WTC11 (cell line): ENCODE data around the gene TTLL12. TPM values are rescaled to one million over a fixed set of nuclear protein-coding genes. Genes with fewer than 3 reads are reported as not detected.

ENCODE experiments used
- ATAC-seq: fragments of 200-7000 bp; cut with Tn5 transposase; 2 replicates; pipeline ENCODE4 v1.10.0; 2021; ENCODE audit warnings: mild to moderate bottlenecking, moderate library complexity
- CTCF ChIA-PET: fragments of 300-600 bp; sonication (Branson Sonifier 250); formaldehyde crosslinking; loops from one replicate; lab custom pipeline; 2021; ENCODE audit warnings: antibody characterized with exemption; lab: Charles Lee
- POLR2A ChIA-PET: fragments of 350-600 bp; sonication (Branson Sonifier 250); formaldehyde crosslinking; loops from one replicate; lab custom pipeline; 2021; ENCODE audit warnings: antibody characterized with exemption; lab: Charles Lee
- DNase-seq: peaks from one replicate; pipeline ENCODE4 v3.0.0; 2021; ENCODE audit warnings: low spot score
- H3K27ac Mint-ChIP-seq: 2 replicates; pipeline ENCODE4 v1.8.0; 2021; ENCODE audit warnings: mixed read lengths
- H3K27me3 Mint-ChIP-seq: 2 replicates; pipeline ENCODE4 v1.8.0; 2021; ENCODE audit warnings: low read depth, mild to moderate bottlenecking, moderate library complexity, mixed read lengths
- H3K36me3 Mint-ChIP-seq: 2 replicates; pipeline ENCODE4 v1.8.0; 2021; ENCODE audit warnings: mixed read lengths
- H3K4me1 Mint-ChIP-seq: 2 replicates; pipeline ENCODE4 v1.8.0; 2022; ENCODE audit warnings: mixed read lengths
- H3K4me3 Mint-ChIP-seq: 2 replicates; pipeline ENCODE4 v1.8.0; 2021; ENCODE audit warnings: mild to moderate bottlenecking, moderate library complexity, mixed read lengths
- H3K9me3 Mint-ChIP-seq: 2 replicates; pipeline ENCODE4 v1.8.0; 2021; ENCODE audit warnings: mixed read lengths
- ATF3 ChIP-seq: sonication (generic); formaldehyde crosslinking; conservative IDR thresholded peaks from 2 replicates; pipeline ENCODE4 v1.8.1; 2022; ENCODE audit warnings: mild to moderate bottlenecking, missing genetic modification reagents
- EMX1 ChIP-seq: fragments of 250-450 bp; sonication (Bioruptor Pico); IDR thresholded peaks from 2 replicates; pipeline ENCODE4 v1.8.0; 2021; ENCODE audit warnings: mild to moderate bottlenecking
- ETV6 ChIP-seq: sonication (generic); formaldehyde crosslinking; IDR thresholded peaks from 2 replicates; pipeline ENCODE4 v1.8.1; 2022; ENCODE audit warnings: mild to moderate bottlenecking, missing genetic modification reagents
- IRF2 ChIP-seq: sonication (generic); formaldehyde crosslinking; IDR thresholded peaks from 2 replicates; pipeline ENCODE4 v1.8.0; 2022; ENCODE audit warnings: low read depth, missing genetic modification reagents, borderline replicate concordance
- MAX ChIP-seq: sonication (generic); formaldehyde crosslinking; IDR thresholded peaks from 2 replicates; pipeline ENCODE4 v1.8.0; 2022; ENCODE audit warnings: mild to moderate bottlenecking, missing genetic modification reagents
- NFE2L1 ChIP-seq: sonication (generic); formaldehyde crosslinking; IDR thresholded peaks from 2 replicates; pipeline ENCODE4 v1.8.1; 2023; ENCODE audit warnings: missing genetic modification reagents
- NR2C2 ChIP-seq: sonication (generic); formaldehyde crosslinking; IDR thresholded peaks from 2 replicates; pipeline ENCODE4 v1.8.0; 2022; ENCODE audit warnings: mild to moderate bottlenecking, missing genetic modification reagents
- SP1 ChIP-seq: sonication (generic); formaldehyde crosslinking; conservative IDR thresholded peaks from 2 replicates; pipeline ENCODE4 v1.8.1; 2022; ENCODE audit warnings: missing genetic modification reagents
- TP53 ChIP-seq: sonication (generic); formaldehyde crosslinking; IDR thresholded peaks from 2 replicates; pipeline ENCODE4 v1.8.1; 2023; ENCODE audit warnings: mild to moderate bottlenecking, missing genetic modification reagents
- ZBTB21 ChIP-seq: sonication (generic); formaldehyde crosslinking; IDR thresholded peaks from 2 replicates; pipeline ENCODE4 v1.8.1; 2023; ENCODE audit warnings: mild to moderate bottlenecking, missing genetic modification reagents, borderline replicate concordance
- ZNF317 ChIP-seq: sonication (generic); formaldehyde crosslinking; IDR thresholded peaks from 2 replicates; pipeline ENCODE4 v1.8.1; 2023; ENCODE audit warnings: low read depth, mild to moderate bottlenecking, moderate library complexity, missing genetic modification reagents, borderline replicate concordance
- ZNF396 ChIP-seq: fragments of 250-450 bp; sonication (Bioruptor Pico); IDR thresholded peaks from 2 replicates; pipeline ENCODE4 v1.8.0; 2021; ENCODE audit warnings: mild to moderate bottlenecking, moderate library complexity, borderline replicate concordance
- total RNA-seq: library from RNA; stranded (reverse); gene quantifications from 3 replicates; pipeline ENCODE4 v1.2.3, GENCODE V29; 2021
- TF ChIP-seq, protein P1 (sequence below): sonication (generic); formaldehyde crosslinking; IDR thresholded peaks from 2 replicates; pipeline ENCODE4 v1.8.1; 2023; ENCODE audit warnings: mild to moderate bottlenecking, moderate library complexity, missing genetic modification reagents
- TF ChIP-seq, protein P2 (sequence below): sonication (generic); formaldehyde crosslinking; IDR thresholded peaks from 2 replicates; pipeline ENCODE4 v1.8.0; 2022; ENCODE audit warnings: mild to moderate bottlenecking, missing genetic modification reagents
- TF ChIP-seq, protein P3 (sequence below): fragments of 250-450 bp; sonication (Bioruptor Pico); IDR thresholded peaks from 2 replicates; pipeline ENCODE4 v1.8.0; 2021; ENCODE audit warnings: mild to moderate bottlenecking
- TF ChIP-seq, protein P4 (sequence below): sonication (generic); formaldehyde crosslinking; IDR thresholded peaks from 2 replicates; pipeline ENCODE4 v1.8.1; 2022; ENCODE audit warnings: low read depth, mild to moderate bottlenecking, moderate library complexity, missing genetic modification reagents, borderline replicate concordance
- TF ChIP-seq, protein P5 (sequence below): fragments of 250-450 bp; sonication (Bioruptor Pico); IDR thresholded peaks from 2 replicates; pipeline ENCODE4 v1.9.0; 2021; ENCODE audit warnings: mild to moderate bottlenecking, borderline replicate concordance

Gene TTLL12
- total RNA-seq, 1 experiment from 2014 or later, result 134 TPM

GRCh38 chr22:43186272-43187170, at the start of gene TTLL12 (continued):
- TF ChIP-seq SP1 (CRISPR knock-in tag), result 0 out of 2 replicates have a peak, but pooled peaks have one; percentile 37

DNA sequence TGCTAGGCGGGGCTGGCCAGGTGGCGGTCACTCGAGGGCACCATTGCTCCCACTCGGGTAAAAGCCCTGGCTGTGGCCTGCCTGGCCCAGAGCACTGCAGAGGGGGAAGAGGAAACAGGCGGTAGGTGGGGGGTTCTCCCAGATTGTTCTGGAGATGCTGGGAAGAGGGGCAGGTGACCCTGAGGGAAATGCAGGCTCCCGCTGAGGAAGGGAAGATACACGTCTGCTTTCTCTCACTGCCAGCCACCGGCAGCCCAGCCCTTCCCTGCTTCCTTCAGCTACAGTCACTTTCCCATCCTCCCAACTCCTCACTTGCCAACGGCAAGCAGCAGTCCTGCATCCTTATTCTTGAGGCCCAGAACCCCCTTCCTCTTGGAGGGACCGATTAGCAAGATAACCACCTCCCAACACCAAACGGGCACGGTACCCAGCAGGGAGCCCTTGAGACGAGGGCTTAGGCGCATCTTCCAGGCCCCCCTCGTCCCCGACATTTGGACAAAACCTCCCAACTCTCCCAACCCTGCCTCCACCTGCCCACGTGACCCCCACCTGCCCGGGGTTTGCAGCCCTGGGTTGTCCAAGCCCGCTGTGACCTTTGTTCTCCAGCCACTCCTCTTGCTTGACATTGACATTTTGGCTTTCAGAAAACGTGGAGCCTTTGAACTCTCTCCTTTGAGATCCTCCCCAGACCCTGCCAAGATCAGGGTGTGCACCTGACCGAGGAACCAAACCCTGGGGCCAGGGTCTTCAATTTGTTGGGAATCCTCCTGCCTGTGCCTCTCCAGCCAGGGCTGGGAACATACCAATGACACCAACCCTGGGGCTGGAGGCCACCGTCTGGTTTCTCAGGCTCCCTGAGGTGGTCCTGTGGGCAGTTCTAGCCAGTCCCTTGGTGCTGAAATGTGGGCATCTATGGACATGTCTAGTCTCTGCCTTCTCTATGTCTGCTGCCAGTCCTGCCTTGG, 48.8 kb upstream of the TTLL12 start:
- H3K9me3 Mint-ChIP-seq, result no peaks in the 10 kb centered on the region
- CTCF ChIA-PET, result interaction anchor here (0.6 to 10.1 kb wide), 2 partner anchors 36 to 1927 kb away, joined by 3 to 267 read pairs; no protein-coding TSS in a partner anchor
- H3K4me3 Mint-ChIP-seq, result no peak overlapping the region
- DNase-seq (no peak), ATAC-seq (no peak)
- POLR2A ChIA-PET, result interaction anchor here (1.0 kb wide), 1 partner anchor 146 kb away, joined by 3 read pairs; no protein-coding TSS in a partner anchor
- no peak for TF ChIP-seq ETV6
- TF ChIP-seq ZNF396 (CRISPR knock-in tag), result no peak
- H3K27me3 Mint-ChIP-seq, result peaks cover 2% of the 10 kb centered on the region; the same call in 1 of the 2 replicates
- H3K4me1 Mint-ChIP-seq, result peaks cover 5% of the 10 kb centered on the region
- H3K36me3 Mint-ChIP-seq, result no peaks in the 10 kb centered on the region
- H3K27ac Mint-ChIP-seq, result peak overlapping the region; percentile 41; the same call in 1 of the 2 replicates

GRCh38 chr22:43234264-43234988, 47.5 kb upstream of the TTLL12 start:
- Mint-ChIP-seq H3K36me3 (no peaks in the 10 kb centered on the region), H3K27ac (no peak overlapping the region), H3K4me3 (no peak overlapping the region), H3K9me3 (no peaks in the 10 kb centered on the region), H3K27me3 (peaks cover 2% of the 10 kb centered on the region; the same call in 1 of the 2 replicates), H3K4me1 (peaks cover 5% of the 10 kb centered on the region)
- ChIA-PET CTCF (interaction anchor here (1.1 to 10.1 kb wide), 2 partner anchors 37 to 152 kb away, joined by 5 to 267 read pairs; no protein-coding TSS in a partner anchor), POLR2A (interaction anchor here (1.0 kb wide), 1 partner anchor 147 kb away, joined by 3 read pairs; no protein-coding TSS in a partner anchor)
- DNase-seq (no peak), ATAC-seq (no peak)
- TF ChIP-seq TP53 (CRISPR knock-in tag) (no peak), ATF3 (CRISPR knock-in tag) (no peak), MAX (CRISPR knock-in tag) (no peak), NR2C2 (CRISPR knock-in tag) (no peak), SP1 (CRISPR knock-in tag) (no peak), EMX1 (CRISPR knock-in tag) (no peak), ZNF317 (CRISPR knock-in tag) (no peak), ZBTB21 (no peak), NFE2L1 (CRISPR knock-in tag) (no peak), IRF2 (CRISPR knock-in tag) (no peak), ZNF396 (CRISPR knock-in tag) (no peak)
- TF ChIP-seq, protein P1, sequence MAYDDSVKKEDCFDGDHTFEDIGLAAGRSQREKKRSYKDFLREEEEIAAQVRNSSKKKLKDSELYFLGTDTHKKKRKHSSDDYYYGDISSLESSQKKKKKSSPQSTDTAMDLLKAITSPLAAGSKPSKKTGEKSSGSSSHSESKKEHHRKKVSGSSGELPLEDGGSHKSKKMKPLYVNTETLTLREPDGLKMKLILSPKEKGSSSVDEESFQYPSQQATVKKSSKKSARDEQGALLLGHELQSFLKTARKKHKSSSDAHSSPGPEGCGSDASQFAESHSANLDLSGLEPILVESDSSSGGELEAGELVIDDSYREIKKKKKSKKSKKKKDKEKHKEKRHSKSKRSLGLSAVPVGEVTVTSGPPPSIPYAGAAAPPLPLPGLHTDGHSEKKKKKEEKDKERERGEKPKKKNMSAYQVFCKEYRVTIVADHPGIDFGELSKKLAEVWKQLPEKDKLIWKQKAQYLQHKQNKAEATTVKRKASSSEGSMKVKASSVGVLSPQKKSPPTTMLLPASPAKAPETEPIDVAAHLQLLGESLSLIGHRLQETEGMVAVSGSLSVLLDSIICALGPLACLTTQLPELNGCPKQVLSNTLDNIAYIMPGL (CRISPR knock-in tag), result no peak
- TF ChIP-seq, protein P2, sequence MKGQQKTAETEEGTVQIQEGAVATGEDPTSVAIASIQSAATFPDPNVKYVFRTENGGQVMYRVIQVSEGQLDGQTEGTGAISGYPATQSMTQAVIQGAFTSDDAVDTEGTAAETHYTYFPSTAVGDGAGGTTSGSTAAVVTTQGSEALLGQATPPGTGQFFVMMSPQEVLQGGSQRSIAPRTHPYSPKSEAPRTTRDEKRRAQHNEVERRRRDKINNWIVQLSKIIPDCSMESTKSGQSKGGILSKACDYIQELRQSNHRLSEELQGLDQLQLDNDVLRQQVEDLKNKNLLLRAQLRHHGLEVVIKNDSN (CRISPR knock-in tag), result no peak
- TF ChIP-seq, protein P3, sequence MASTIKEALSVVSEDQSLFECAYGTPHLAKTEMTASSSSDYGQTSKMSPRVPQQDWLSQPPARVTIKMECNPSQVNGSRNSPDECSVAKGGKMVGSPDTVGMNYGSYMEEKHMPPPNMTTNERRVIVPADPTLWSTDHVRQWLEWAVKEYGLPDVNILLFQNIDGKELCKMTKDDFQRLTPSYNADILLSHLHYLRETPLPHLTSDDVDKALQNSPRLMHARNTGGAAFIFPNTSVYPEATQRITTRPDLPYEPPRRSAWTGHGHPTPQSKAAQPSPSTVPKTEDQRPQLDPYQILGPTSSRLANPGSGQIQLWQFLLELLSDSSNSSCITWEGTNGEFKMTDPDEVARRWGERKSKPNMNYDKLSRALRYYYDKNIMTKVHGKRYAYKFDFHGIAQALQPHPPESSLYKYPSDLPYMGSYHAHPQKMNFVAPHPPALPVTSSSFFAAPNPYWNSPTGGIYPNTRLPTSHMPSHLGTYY (CRISPR knock-in tag), result no peak
- TF ChIP-seq, protein P4, sequence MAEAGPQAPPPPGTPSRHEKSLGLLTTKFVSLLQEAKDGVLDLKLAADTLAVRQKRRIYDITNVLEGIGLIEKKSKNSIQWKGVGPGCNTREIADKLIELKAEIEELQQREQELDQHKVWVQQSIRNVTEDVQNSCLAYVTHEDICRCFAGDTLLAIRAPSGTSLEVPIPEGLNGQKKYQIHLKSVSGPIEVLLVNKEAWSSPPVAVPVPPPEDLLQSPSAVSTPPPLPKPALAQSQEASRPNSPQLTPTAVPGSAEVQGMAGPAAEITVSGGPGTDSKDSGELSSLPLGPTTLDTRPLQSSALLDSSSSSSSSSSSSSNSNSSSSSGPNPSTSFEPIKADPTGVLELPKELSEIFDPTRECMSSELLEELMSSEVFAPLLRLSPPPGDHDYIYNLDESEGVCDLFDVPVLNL (CRISPR knock-in tag), result no peak
- TF ChIP-seq, protein P5, sequence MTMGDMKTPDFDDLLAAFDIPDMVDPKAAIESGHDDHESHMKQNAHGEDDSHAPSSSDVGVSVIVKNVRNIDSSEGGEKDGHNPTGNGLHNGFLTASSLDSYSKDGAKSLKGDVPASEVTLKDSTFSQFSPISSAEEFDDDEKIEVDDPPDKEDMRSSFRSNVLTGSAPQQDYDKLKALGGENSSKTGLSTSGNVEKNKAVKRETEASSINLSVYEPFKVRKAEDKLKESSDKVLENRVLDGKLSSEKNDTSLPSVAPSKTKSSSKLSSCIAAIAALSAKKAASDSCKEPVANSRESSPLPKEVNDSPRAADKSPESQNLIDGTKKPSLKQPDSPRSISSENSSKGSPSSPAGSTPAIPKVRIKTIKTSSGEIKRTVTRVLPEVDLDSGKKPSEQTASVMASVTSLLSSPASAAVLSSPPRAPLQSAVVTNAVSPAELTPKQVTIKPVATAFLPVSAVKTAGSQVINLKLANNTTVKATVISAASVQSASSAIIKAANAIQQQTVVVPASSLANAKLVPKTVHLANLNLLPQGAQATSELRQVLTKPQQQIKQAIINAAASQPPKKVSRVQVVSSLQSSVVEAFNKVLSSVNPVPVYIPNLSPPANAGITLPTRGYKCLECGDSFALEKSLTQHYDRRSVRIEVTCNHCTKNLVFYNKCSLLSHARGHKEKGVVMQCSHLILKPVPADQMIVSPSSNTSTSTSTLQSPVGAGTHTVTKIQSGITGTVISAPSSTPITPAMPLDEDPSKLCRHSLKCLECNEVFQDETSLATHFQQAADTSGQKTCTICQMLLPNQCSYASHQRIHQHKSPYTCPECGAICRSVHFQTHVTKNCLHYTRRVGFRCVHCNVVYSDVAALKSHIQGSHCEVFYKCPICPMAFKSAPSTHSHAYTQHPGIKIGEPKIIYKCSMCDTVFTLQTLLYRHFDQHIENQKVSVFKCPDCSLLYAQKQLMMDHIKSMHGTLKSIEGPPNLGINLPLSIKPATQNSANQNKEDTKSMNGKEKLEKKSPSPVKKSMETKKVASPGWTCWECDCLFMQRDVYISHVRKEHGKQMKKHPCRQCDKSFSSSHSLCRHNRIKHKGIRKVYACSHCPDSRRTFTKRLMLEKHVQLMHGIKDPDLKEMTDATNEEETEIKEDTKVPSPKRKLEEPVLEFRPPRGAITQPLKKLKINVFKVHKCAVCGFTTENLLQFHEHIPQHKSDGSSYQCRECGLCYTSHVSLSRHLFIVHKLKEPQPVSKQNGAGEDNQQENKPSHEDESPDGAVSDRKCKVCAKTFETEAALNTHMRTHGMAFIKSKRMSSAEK (CRISPR knock-in tag), result no peak
